ENCODE results near the gene CREM. TPM values are rescaled to one million over a fixed set of nuclear protein-coding genes. Genes with fewer than 3 reads are reported as not detected.

CREM gene
- total RNA-seq, 2 experiments from 2014 or later: 32.2 to 38.1 TPM

- BruUV-seq (replicated peaks): no TSS peak
- DNase-seq (ENCODE audit: low spot score): no peak
- ChIA-PET POLR2A (interaction anchor here (0.7 kb wide), 2 partner anchors 342 to 1463 kb away, joined by 4 to 6 read pairs; no protein-coding TSS in a partner anchor), CTCF (ENCODE audit: unreplicated experiment) (no interaction called here)
- H3K79me2 ChIP-seq (ENCODE audit: insufficient read depth, low read depth, low read length): no peaks in the 10 kb centered on the region
- H3K9me2 ChIP-seq (ENCODE audit: insufficient read depth, low read length): no peaks in the 10 kb centered on the region
- no peak overlapping the region for H2AFZ ChIP-seq (ENCODE audit: low read length)
- no peaks in the 10 kb centered on the region for H3K9me3 ChIP-seq (ENCODE audit: low read length)
- H4K20me1 ChIP-seq (ENCODE audit: insufficient read depth, low read length): no peaks in the 10 kb centered on the region
- no peaks in the 10 kb centered on the region for H3K4me1 ChIP-seq (ENCODE audit: insufficient read depth, low read length, poor library complexity, severe bottlenecking)
- no peaks in the 10 kb centered on the region for H3K36me3 ChIP-seq (ENCODE audit: insufficient read depth, low read length)
- no peak overlapping the region for H3K4me3 ChIP-seq (ENCODE audit: low read depth, low read length, poor library complexity, severe bottlenecking)
- H3K27ac ChIP-seq (ENCODE audit: low read depth, low read length, poor library complexity, severe bottlenecking): no peak overlapping the region
- intact Hi-C loops (cut with micrococcal nuclease; ENCODE audit: unreplicated experiment): no loop called here
- no peak overlapping the region for H3K4me2 ChIP-seq (ENCODE audit: low read length)
- TF ChIP-seq EZH2phosphoT487 (IDR thresholded peaks at IDR 0.05; ENCODE audit: borderline replicate concordance, low read depth, low read length) (no peak), CTCF (conservative IDR thresholded peaks at IDR 0.05; ENCODE audit: low read length) (no peak)
These were observed 135.8 kb downstream of the CREM start for GRCh38 chr10:35262436-35262835.

Small RNAs within 50 kb of the gene (microRNA-seq; reads per million reads assigned to microRNA genes)
- gene MIR3611 (ENCODE audit: borderline replicate concordance): 6.8 reads per million

Small RNAs within 50 kb of the gene (small RNA-seq; reads per million reads assigned to genes)
- gene MIR3611: not detected
- 0.42 reads per million for gene RNU6-1167P
- gene RNU6-794P: not detected
- gene RNU7-77P: not detected

Other genes with a start within 250 kb of the CREM start
- 20.7 and 25.5 TPM in 2 replicates for gene CUL2, start 36.5 kb upstream of the CREM start, total RNA-seq (2014; rRNA removed; shearing (Covaris generic))
- 38.5 and 40.4 TPM in 2 replicates for gene CUL2, start 36.5 kb upstream of the CREM start, total RNA-seq (2022)
- 37.0 and 40.6 TPM in 2 replicates for gene CCNY, start 209.7 kb downstream of the CREM start, total RNA-seq (2014; rRNA removed; shearing (Covaris generic))
- 55.8 and 63.0 TPM in 2 replicates for gene CCNY, start 209.7 kb downstream of the CREM start, total RNA-seq (2022)